Endothelial cell of umbilical vein (primary cell): ENCODE data around the gene MISP. TPM values are rescaled to one million over a fixed set of nuclear protein-coding genes. Genes with fewer than 3 reads are reported as not detected.

ENCODE experiments used
- BruUV-seq: library from RNA; stranded (reverse); fragments of 400-500 nt; replicated peaks from 2 replicates; lab custom pipeline; 2021; lab: Mats Ljungman, UMichigan
- CTCF ChIA-PET: fragments of 300-600, 350-600 bp; sonication (Branson Sonifier 250); formaldehyde crosslinking; loops from one replicate; lab custom pipeline; 2021; ENCODE audit warnings: antibody characterized with exemption, inconsistent platforms; lab: Charles Lee
- POLR2A ChIA-PET: fragments of 300-600, 350-600 bp; sonication (Branson Sonifier 250); formaldehyde crosslinking; loops from one replicate; lab custom pipeline; 2021; ENCODE audit warnings: antibody characterized with exemption, inconsistent platforms; lab: Charles Lee
- DNase-seq: peaks from one replicate; pipeline ENCODE4 v3.0.0-alpha.2; 2011; ENCODE audit warnings: low read depth, low spot score
- FAIRE-seq: peaks from 2 replicates; lab custom pipeline; 2011; peaks lifted over from hg19 to GRCh38; lab: Jason Lieb, UNC
- H2AFZ ChIP-seq: 2 replicates; pipeline ENCODE4 v1.6.0; 2012; ENCODE audit warnings: low read depth, low read length, control low read depth, inconsistent platforms
- H3K27ac ChIP-seq: 2 replicates; pipeline ENCODE4 v1.5.1; 2011; ENCODE audit warnings: low read depth, mild to moderate bottlenecking, control low read depth, low read length, moderate library complexity; ENCODE audit not compliant: insufficient read depth
- H3K27me3 ChIP-seq, 2 experiments: 2 replicates each; pipeline versions ENCODE4 v1.6.0 to v1.6.1; 2011; ENCODE audit warnings: low read length in 2 of 2, mixed read lengths in 1 of 2; ENCODE audit not compliant: control insufficient read depth in 2 of 2, insufficient read depth in 2 of 2
- H3K36me3 ChIP-seq, 2 experiments: 2 replicates in 1 of 2; 3 replicates in 1 of 2; pipeline ENCODE4 v1.5.1; 2011; ENCODE audit warnings: low read length in 2 of 2, mild to moderate bottlenecking in 1 of 2, moderate library complexity in 1 of 2; ENCODE audit not compliant: control insufficient read depth in 2 of 2, insufficient read depth in 2 of 2; ENCODE audit errors: extremely low read depth in 1 of 2
- H3K4me1 ChIP-seq: 3 replicates; pipeline ENCODE4 v1.5.1; 2011; ENCODE audit warnings: mild to moderate bottlenecking, low read length; ENCODE audit not compliant: control insufficient read depth, insufficient read depth; ENCODE audit errors: extremely low read depth
- H3K4me2 ChIP-seq: 2 replicates; pipeline ENCODE4 v1.6.1; 2011; ENCODE audit warnings: low read length, control low read depth, mixed read lengths; ENCODE audit not compliant: insufficient read depth
- H3K4me3 ChIP-seq, 3 experiments: fragments of 200-600 bp in 1 of 3; sonication (generic), shearing (Covaris generic) in 1 of 3; replicated peaks in 1 of 3; 2 replicates each; pipeline ENCODE4 v1.5.1; 2011 to 2016; ENCODE audit warnings: control low read depth in 3 of 3, low read length in 3 of 3, mild to moderate bottlenecking in 2 of 3, inconsistent platforms in 1 of 3, low read depth in 1 of 3, moderate library complexity in 1 of 3; ENCODE audit not compliant: insufficient read depth in 1 of 3
- H3K79me2 ChIP-seq: 2 replicates; pipeline ENCODE4 v1.6.0; 2012; ENCODE audit warnings: low read length, inconsistent platforms; ENCODE audit not compliant: control insufficient read depth, insufficient read depth
- H3K9ac ChIP-seq: replicated peaks from 2 replicates; pipeline ENCODE3; 2011; ENCODE audit warnings: low read length, control low read depth; ENCODE audit not compliant: insufficient read depth; ENCODE audit errors: extremely low read depth
- H3K9me1 ChIP-seq: replicated peaks from 3 replicates; pipeline ENCODE4 v1.6.0; 2011; ENCODE audit warnings: mild to moderate bottlenecking, low read length; ENCODE audit not compliant: control insufficient read depth, insufficient read depth; ENCODE audit errors: extremely low read depth
- H3K9me3 ChIP-seq: replicated peaks from 2 replicates; pipeline ENCODE4 v1.5.1; 2012; ENCODE audit warnings: low read length, inconsistent platforms; ENCODE audit not compliant: control insufficient read depth, insufficient read depth
- H4K20me1 ChIP-seq: replicated peaks from 2 replicates; pipeline ENCODE3; 2011; ENCODE audit warnings: mild to moderate bottlenecking, low read length; ENCODE audit not compliant: control insufficient read depth, insufficient read depth; ENCODE audit errors: extremely low read depth
- CTCF ChIP-seq, 2 donors: IDR thresholded peaks; 1 replicate in 1 of 2; 2 replicates in 1 of 2; pipeline ENCODE4 v1.5.1; 2011; ENCODE audit warnings: low read length in 2 of 2, mild to moderate bottlenecking in 2 of 2, moderate library complexity in 2 of 2, control low read depth in 1 of 2, inconsistent platforms in 1 of 2, low read depth in 1 of 2; ENCODE audit not compliant: insufficient read depth in 1 of 2; ENCODE audit errors: extremely low read depth in 1 of 2
- EZH2 ChIP-seq: IDR thresholded peaks from 2 replicates; pipeline ENCODE4 v1.6.1; 2012; ENCODE audit warnings: borderline replicate concordance, low read depth, mild to moderate bottlenecking, moderate library complexity, low read length, inconsistent platforms; ENCODE audit not compliant: severe bottlenecking
- FOS ChIP-seq: IDR thresholded peaks from 2 replicates; pipeline ENCODE4 v1.6.1; 2011; ENCODE audit warnings: mild to moderate bottlenecking, low read length, moderate library complexity, borderline replicate concordance; ENCODE audit not compliant: insufficient read depth
- GATA2 ChIP-seq: IDR thresholded peaks from 2 replicates; pipeline ENCODE4 v1.7.0; 2011; ENCODE audit warnings: low read depth, mild to moderate bottlenecking, moderate library complexity, mixed read lengths, low read length; ENCODE audit not compliant: insufficient read length, insufficient read depth
- JUN ChIP-seq: IDR thresholded peaks from 2 replicates; pipeline ENCODE4 v1.6.1; 2011; ENCODE audit warnings: borderline replicate concordance, low read depth; ENCODE audit not compliant: insufficient read length, insufficient read depth
- MYC ChIP-seq: IDR thresholded peaks from one replicate; pipeline ENCODE4 v1.6.1; 2011; ENCODE audit warnings: mild to moderate bottlenecking, low read depth, low read length
- POLR2A ChIP-seq: IDR thresholded peaks from 2 replicates; pipeline ENCODE4 v1.6.1; 2012; ENCODE audit warnings: low read depth, mild to moderate bottlenecking, control low read depth, low read length
- POLR2AphosphoS5 ChIP-seq: IDR thresholded peaks from 2 replicates; pipeline ENCODE4 v1.6.1; 2012; ENCODE audit warnings: low read depth, mild to moderate bottlenecking, control low read depth, low read length, moderate library complexity; ENCODE audit not compliant: insufficient read depth
- dilution Hi-C: fragments of 300-500 bp; cut with MboI; formaldehyde crosslinking; loops from one replicate; pipeline ENCODE4 v1.15.0; 2019; ENCODE audit warnings: low sequenced_read_pairs; ENCODE audit not compliant: extremely low pct_ligation_motif_present
- intact Hi-C: fragments of 100-400 bp; cut with micrococcal nuclease; formaldehyde crosslinking; loops from one replicate; pipeline ENCODE4 v1.10.0; 2022
- polyA plus RNA-seq, 4 experiments: library from polyadenylated mRNA; depleted of rRNA in 3 of 4; stranded (reverse) in 3 of 4; unstranded in 1 of 4; fragments of >200 nt; gene quantifications; 2 replicates each; pipeline versions ENCODE4 v1.2.1 to v1.2.3, GENCODE V29; 2011 to 2012; ENCODE audit warnings: missing spikeins in 1 of 4
- total RNA-seq: library from RNA; stranded (reverse); gene quantifications from 2 replicates; pipeline ENCODE4 v1.2.3, GENCODE V29; 2021
- TF ChIP-seq, protein P1 (sequence below): IDR thresholded peaks from 2 replicates; pipeline ENCODE4 v1.6.1; 2011; ENCODE audit not compliant: insufficient read depth, insufficient read length

Gene MISP
- total and polyA plus RNA-seq, 2 donors (not counting 3 experiments of a cell fraction or from before 2014, with no cell fraction given), result not detected

- no peaks in the 10 kb centered on the region for H3K27me3 ChIP-seq
Observed at GRCh38 chr19:776549-776948, 25.6 kb downstream of the MISP start.

DNA sequence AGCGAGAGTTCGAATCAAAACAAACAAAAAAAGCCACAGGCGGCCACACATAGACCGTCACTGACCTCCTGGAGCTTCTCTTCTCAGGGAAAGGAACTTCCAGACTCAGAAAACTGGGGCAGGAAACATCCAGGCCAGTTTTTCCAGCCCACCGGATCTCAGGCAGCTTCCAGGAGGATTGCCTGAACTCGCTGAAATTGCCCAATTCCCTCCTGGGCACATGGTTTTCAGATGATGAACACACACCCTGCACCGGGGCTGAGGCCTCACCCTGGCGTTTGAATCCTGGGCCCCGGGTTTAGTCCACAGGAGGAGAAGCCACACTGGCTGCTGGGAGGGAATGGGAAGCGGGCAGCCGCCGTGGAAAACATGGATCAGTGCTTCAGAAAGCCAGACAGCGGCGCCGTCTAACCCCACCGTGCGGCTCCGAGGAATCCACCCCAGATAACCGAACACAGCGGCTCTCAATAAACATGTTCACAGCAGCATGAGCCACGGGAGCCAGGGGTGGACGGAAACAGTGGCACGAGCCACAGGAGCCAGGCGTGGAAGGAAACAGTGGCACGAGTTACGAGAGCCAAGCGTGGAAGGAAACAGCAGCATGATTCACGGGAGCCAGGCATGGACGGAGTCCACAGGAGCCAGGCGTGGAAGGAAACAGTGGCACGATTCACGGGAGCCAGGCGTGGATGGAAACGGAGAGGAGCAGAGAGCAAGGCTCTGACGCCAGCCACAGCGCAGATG, 28.2 kb downstream of the MISP start:
- peak overlapping the region; percentile 80 for H2AFZ ChIP-seq
- no peak overlapping the region for H3K4me3 ChIP-seq
- no peak overlapping the region for H3K4me2 ChIP-seq

More at GRCh38 chr19:776549-776948, 25.6 kb downstream of the MISP start:
- Histone ChIP-seq H3K4me1 (peaks cover 6% of the 10 kb centered on the region), H3K4me2 (no peak overlapping the region), H3K9me3 (no peaks in the 10 kb centered on the region), H2AFZ (no peak overlapping the region), H3K9ac (no peak overlapping the region), H3K79me2 (peaks cover 4% of the 10 kb centered on the region), H4K20me1 (no peaks in the 10 kb centered on the region), H3K36me3 (no peaks in the 10 kb centered on the region), H3K4me3 (no peak overlapping the region), H3K27ac (no peak overlapping the region), H3K9me1 (no peaks in the 10 kb centered on the region)
- DNase-seq (no peak), FAIRE-seq (no peak)
- BruUV-seq, result no TSS peak
- no peak for TF ChIP-seq JUN
- TF ChIP-seq, protein P1, sequence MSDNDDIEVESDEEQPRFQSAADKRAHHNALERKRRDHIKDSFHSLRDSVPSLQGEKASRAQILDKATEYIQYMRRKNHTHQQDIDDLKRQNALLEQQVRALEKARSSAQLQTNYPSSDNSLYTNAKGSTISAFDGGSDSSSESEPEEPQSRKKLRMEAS, result no peak
- no peak for TF ChIP-seq FOS
- TF ChIP-seq EZH2, result no peak
- dilution Hi-C loops (no loop called here), intact Hi-C loops (no loop called here)
- ChIA-PET POLR2A (no interaction called here), CTCF (no interaction called here)

More for the DNA sequence above, 28.2 kb downstream of the MISP start:
- peaks cover 7% of the 10 kb centered on the region for H3K79me2 ChIP-seq
- H4K20me1 ChIP-seq, result no peaks in the 10 kb centered on the region
- TF ChIP-seq GATA2 (no peak), MYC (no peak), JUN (no peak), EZH2 (no peak), CTCF (IDR thresholded peaks at IDR 0.05; ENCODE audit: extremely low read depth in 1 of 2, insufficient read depth in 1 of 2, low read depth in 1 of 2, low read length in 2 of 2) (no peak), FOS (no peak), POLR2A (no peak), POLR2AphosphoS5 (no peak)
- TF ChIP-seq, protein P1, result no peak
- no peaks in the 10 kb centered on the region for H3K36me3 ChIP-seq
- ChIA-PET POLR2A (interaction anchor here (0.7 kb wide), 1 partner anchor 23 kb away, joined by 3 read pairs; no protein-coding TSS in a partner anchor), CTCF (interaction anchor here (1.0 to 1.1 kb wide), 2 partner anchors 20 to 182 kb away, joined by 3 to 5 read pairs; no protein-coding TSS in a partner anchor)
- dilution Hi-C loops (no loop called here), intact Hi-C loops (no loop called here)
- no peaks in the 10 kb centered on the region for H3K27me3 ChIP-seq
- peak; percentile 58 for FAIRE-seq
- peaks cover 24% of the 10 kb centered on the region for H3K4me1 ChIP-seq
- no peaks in the 10 kb centered on the region for H3K9me1 ChIP-seq
- H3K9ac ChIP-seq, result no peak overlapping the region
- H3K27ac ChIP-seq, result no peak overlapping the region
- no TSS peak for BruUV-seq
- DNase-seq, result peak; percentile 55
- H3K9me3 ChIP-seq, result no peaks in the 10 kb centered on the region
